ENCODE results near the gene PCDHGC5. TPM values are rescaled to one million over a fixed set of nuclear protein-coding genes. Genes with fewer than 3 reads are reported as not detected.

The PCDHGC5 gene
- total RNA-seq, 1 donor = 2.6 TPM

DNA sequence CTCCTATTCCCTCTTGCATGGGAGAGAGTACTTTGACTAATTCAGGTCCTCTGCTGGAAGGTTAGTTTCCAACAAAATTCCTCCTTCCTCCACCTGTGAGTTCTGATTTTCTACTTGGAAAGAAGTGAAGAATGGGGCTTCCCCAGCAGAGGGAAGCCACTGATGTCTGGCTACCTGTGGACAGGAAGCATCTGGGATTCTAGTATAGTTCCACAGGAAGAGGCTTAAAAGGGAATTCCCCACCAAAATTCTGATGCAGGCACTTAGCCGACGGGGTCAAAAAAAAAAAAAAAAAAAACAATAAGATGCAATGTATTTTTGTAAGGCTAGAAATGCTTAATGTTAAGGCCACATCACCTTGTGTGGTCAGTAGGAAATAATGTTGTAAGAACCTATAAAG lies 33.4 kb downstream of the PCDHGC5 start:
- TF ChIP-seq, protein P1, sequence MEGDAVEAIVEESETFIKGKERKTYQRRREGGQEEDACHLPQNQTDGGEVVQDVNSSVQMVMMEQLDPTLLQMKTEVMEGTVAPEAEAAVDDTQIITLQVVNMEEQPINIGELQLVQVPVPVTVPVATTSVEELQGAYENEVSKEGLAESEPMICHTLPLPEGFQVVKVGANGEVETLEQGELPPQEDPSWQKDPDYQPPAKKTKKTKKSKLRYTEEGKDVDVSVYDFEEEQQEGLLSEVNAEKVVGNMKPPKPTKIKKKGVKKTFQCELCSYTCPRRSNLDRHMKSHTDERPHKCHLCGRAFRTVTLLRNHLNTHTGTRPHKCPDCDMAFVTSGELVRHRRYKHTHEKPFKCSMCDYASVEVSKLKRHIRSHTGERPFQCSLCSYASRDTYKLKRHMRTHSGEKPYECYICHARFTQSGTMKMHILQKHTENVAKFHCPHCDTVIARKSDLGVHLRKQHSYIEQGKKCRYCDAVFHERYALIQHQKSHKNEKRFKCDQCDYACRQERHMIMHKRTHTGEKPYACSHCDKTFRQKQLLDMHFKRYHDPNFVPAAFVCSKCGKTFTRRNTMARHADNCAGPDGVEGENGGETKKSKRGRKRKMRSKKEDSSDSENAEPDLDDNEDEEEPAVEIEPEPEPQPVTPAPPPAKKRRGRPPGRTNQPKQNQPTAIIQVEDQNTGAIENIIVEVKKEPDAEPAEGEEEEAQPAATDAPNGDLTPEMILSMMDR (IDR thresholded peaks at IDR 0.05; ENCODE audit: insufficient read depth, low read depth, low read length) = no peak
- no peak overlapping the region for H3K4me3 ChIP-seq (ENCODE audit: low read depth, low read length)
- no peak for DNase-seq (ENCODE audit: low read depth)

DNA sequence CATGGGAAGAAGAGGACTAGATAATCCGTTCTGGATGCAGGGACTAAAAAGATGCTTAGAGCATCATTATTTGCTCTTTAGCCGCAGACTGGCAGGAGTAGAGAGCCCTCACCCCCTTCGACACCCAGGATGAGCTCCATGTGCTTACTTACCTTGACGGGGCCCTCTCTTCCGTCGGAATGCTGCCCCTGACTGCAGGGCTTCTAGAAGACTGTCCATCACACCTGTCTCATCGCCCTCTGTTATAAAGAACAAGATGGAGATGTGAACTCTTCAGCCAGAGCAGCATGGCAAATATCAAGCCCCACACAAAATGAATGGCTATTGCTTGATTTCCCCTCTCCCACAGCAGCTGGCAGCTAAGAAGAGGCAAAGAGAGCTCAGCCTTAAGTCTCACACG lies 35.1 kb downstream of the PCDHGC5 start:
- H3K4me3 ChIP-seq (ENCODE audit: low read depth, low read length) = no peak overlapping the region

DNA sequence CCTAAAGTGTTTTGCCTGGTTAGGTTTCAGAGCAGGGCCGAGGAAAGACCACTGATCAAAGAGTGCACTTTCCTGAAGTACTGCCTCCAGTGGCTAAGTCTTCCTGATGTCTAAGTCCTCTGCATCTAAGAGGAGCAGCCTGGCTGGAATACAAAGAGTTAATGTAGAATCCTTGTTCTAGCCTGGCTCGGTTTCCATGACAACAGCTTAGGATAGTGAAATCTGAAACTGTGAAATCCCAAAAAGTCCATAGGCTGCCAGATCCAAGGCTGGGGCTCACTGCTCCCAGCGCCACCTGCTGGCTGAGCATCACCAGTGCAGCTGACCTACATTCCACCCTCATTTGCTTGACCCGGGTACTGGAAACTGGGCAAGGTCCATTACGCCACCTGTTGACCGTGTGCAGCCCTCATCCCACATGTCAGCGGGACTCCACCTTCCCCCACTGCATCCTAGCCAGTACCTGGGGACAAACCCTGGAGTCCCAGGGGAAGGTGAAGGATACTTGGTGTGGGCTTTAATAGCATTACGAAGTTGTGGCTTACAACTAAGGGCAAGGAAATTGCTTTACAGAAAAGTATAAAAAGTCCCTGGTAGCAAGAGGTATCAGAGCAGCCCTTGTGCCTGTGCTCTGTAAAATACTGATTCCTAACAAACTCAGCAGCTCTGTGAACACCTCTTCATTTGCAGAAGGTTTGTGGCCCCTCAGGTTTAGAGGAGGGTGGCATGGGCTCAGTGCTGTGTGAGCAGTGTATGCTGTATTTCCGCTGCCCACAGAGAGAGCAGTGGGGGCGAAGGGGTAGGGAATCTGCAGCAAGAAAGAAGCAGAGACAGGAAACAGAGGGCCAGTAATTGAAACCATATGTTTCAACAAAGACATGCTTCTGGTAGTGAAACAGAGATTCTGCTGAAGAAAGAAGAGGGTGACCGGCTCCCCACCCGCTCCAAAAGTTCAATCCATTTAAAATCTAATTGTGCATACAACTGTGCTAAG lies 36.0 kb downstream of the PCDHGC5 start:
- no peak overlapping the region for H3K4me3 ChIP-seq (ENCODE audit: low read depth, low read length)
- peak; percentile 99 for DNase-seq (ENCODE audit: low read depth)
- TF ChIP-seq, protein P1 (IDR thresholded peaks at IDR 0.05; ENCODE audit: insufficient read depth, low read depth, low read length) = peak; percentile 100

More for the DNA sequence above, 35.1 kb downstream of the PCDHGC5 start:
- no peak for DNase-seq (ENCODE audit: low read depth)
- TF ChIP-seq, protein P1 (IDR thresholded peaks at IDR 0.05; ENCODE audit: insufficient read depth, low read depth, low read length) = no peak

DNA sequence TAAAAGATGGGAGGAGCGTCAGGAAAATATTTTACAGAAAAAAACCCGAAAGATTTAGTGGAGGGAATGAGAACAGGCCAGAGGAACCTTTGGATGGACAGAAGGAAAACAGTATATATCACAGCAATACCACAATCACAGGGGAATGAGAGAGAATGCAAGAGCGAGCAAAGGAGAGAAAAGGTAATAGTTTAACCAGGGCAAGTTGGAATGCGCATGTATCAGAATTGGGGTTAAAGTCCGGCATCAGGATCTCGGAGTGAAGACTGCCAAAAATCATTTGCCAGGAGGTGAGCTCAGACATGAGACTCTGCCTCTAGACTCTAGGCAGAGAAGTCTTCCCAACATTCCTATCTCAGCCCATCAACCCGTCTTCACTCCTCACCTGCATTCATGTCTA lies 36.8 kb downstream of the PCDHGC5 start:
- TF ChIP-seq, protein P1 (IDR thresholded peaks at IDR 0.05; ENCODE audit: insufficient read depth, low read depth, low read length) = no peak
- DNase-seq (ENCODE audit: low read depth) = no peak
- H3K4me3 ChIP-seq (ENCODE audit: low read depth, low read length) = no peak overlapping the region

DNA sequence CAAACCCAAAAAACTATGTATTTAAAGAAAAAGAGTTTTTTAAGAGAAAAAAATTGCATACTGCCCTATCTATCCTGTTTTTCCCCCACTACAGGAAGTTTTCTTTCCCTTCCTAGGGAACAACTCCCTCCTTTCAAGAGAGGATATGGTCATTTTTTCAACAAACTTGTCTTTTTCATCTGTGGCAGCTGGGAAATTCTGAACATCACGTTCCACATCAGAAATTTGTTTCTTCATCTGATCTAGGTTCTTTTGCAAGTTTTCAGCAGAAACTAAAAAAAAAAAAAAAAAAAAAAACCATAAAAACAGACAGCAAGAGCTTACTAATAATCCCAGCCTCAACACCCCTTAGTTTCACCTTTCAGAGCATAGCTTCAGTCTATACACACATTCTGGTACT lies 38.5 kb downstream of the PCDHGC5 start:
- DNase-seq (ENCODE audit: low read depth) = no peak
- TF ChIP-seq, protein P1 (IDR thresholded peaks at IDR 0.05; ENCODE audit: insufficient read depth, low read depth, low read length) = no peak
- no peak overlapping the region for H3K4me3 ChIP-seq (ENCODE audit: low read depth, low read length)

DNA sequence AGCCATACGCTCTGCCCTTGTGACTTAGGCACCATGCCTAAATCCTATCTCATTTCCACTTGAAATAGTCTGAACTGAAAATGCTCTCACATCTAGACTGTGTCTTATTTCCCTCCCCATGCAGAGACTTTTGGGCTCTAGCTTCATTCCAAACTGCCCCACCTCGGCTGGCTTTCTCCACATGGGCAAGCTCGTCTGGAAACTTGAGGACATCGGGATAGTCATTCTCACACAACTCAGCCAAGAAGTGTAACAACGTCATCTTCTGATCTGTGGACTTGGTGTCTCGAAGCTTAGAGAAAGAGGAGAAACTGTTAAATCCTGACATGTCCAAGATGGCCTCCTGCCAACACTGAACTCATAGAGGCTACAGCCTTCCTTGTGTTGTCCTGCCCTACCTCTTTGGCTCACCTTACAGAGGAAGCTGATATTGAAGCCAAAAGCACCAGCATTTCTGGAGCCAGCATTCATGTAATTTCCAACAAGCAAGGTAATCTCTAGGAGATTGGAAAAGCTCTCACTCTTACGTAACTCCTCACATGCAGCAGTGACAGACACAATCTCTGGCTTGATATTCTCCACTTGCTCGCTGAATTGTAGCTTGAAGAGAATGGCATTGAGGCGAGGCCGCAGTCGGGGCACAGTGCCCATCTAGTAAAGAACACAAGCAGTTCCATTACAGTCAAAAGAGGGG lies 39.6 kb downstream of the PCDHGC5 start:
- peak; percentile 46 for DNase-seq (ENCODE audit: low read depth)
- no peak overlapping the region for H3K4me3 ChIP-seq (ENCODE audit: low read depth, low read length)

More for the DNA sequence above, 39.6 kb downstream of the PCDHGC5 start:
- TF ChIP-seq, protein P1 (IDR thresholded peaks at IDR 0.05; ENCODE audit: insufficient read depth, low read depth, low read length) = no peak

Measured in fibroblast of villous mesenchyme (primary cell).